ENCODE results near the gene LBP. TPM values are rescaled to one million over a fixed set of nuclear protein-coding genes. Genes with fewer than 3 reads are reported as not detected.

The LBP gene
- total and polyA plus RNA-seq, 2 of the 13 experiments (the other 11 are each of a cell fraction or from before 2014, with no cell fraction given), result 0.07 to 0.20 TPM

DNA sequence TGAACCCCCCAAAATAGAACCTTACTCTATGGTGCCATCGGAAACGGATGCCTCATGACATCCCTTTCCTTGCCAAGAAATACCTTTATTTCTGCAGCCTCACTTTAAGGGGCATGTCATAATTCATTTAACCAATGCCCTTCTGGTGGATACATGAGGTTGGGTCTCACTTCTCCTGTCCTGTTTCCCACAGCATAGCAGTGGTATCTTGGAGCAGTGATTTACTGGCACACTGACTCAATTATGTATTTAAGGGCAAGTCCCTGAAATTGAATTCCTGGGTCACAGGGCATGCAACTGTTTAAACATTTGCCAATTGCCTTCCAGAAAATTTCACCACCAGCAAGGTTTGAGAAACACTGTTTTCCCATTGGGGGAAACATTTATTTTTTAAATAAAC is 639 bp upstream of the LBP start:
- Histone ChIP-seq H3K9ac (ENCODE audit: insufficient read depth, low read depth, low read length) (no peak overlapping the region), H3K9me3 (ENCODE audit: low read length) (no peaks in the 10 kb centered on the region), H3K4me3 (replicated peaks in 1 of 3; ENCODE audit: insufficient read depth in 1 of 3, low read depth in 2 of 3, low read length in 3 of 3) (no peak overlapping the region), H3K4me2 (ENCODE audit: low read depth, low read length) (no peak overlapping the region), H4K20me1 (ENCODE audit: insufficient read depth, low read length) (no peaks in the 10 kb centered on the region), H3K27ac (ENCODE audit: extremely low read length, insufficient read depth, low read length) (no peak overlapping the region), H3K79me2 (ENCODE audit: insufficient read depth, low read length) (no peaks in the 10 kb centered on the region), H3K36me3 (replicated peaks in 1 of 2; ENCODE audit: control insufficient read depth in 1 of 2, insufficient read depth in 2 of 2, low read length in 2 of 2) (no peaks in the 10 kb centered on the region), H3K4me1 (ENCODE audit: insufficient read depth, low read length) (peaks cover 35% of the 10 kb centered on the region), H3K27me3 (ENCODE audit: control insufficient read depth in 1 of 2, insufficient read depth in 2 of 2, low read length in 2 of 2) (peaks cover 0 to 1% of the 10 kb centered on the region in 2 experiments; a peak in 1 of 5 replicates), H2AFZ (ENCODE audit: low read length) (no peak overlapping the region)
- ChIA-PET POLR2A (no interaction called here), CTCF (ENCODE audit: low intra/inter-chr PET ratio, low total read pairs) (no interaction called here)
- 32% methylated on average over 2 of the region's 2 CpGs for WGBS (ENCODE audit: low lambda C conversion rate)
- in situ Hi-C loops (cut with HindIII; ENCODE audit: extremely low pct_ligation_motif_present, low pct_unique_long_range_greater_than_20kb) (no loop called here), intact Hi-C loops (cut with micrococcal nuclease; ENCODE audit: unreplicated experiment) (no loop called here)
- FAIRE-seq (no peak), ATAC-seq (no peak; the same call in 2 of the 3 replicates), DNase-seq (ENCODE audit: low spot score) (peak; percentile 50)
- no TSS peak for BruUV-seq (replicated peaks)
- TF ChIP-seq FOSL2 (CRISPR knock-in tag; IDR thresholded peaks at IDR 0.05), result peak; percentile 76
- TF ChIP-seq GFI1 (CRISPR knock-in tag; IDR thresholded peaks at IDR 0.05; ENCODE audit: borderline replicate concordance), result peak; percentile 86
- TF ChIP-seq, protein P1, sequence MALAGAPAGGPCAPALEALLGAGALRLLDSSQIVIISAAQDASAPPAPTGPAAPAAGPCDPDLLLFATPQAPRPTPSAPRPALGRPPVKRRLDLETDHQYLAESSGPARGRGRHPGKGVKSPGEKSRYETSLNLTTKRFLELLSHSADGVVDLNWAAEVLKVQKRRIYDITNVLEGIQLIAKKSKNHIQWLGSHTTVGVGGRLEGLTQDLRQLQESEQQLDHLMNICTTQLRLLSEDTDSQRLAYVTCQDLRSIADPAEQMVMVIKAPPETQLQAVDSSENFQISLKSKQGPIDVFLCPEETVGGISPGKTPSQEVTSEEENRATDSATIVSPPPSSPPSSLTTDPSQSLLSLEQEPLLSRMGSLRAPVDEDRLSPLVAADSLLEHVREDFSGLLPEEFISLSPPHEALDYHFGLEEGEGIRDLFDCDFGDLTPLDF (CRISPR knock-in tag; IDR thresholded peaks at IDR 0.05), result no peak
- TF ChIP-seq ADNP (CRISPR knock-in tag; IDR thresholded peaks at IDR 0.05), result no peak
- peak; percentile 47 for TF ChIP-seq BCL6 (CRISPR knock-in tag; IDR thresholded peaks at IDR 0.05)
- no peak for TF ChIP-seq CHD2 (IDR thresholded peaks at IDR 0.05; ENCODE audit: low read depth, low read length)
- TF ChIP-seq HMG20A (CRISPR knock-in tag; IDR thresholded peaks at IDR 0.05; ENCODE audit: borderline replicate concordance), result peak; percentile 34; the same call in 1 of the 2 replicates
- peak; percentile 62; the same call in 1 of the 2 replicates for TF ChIP-seq CEBPB (IDR thresholded peaks at IDR 0.05; ENCODE audit: borderline replicate concordance, low read depth, low read length)
- TF ChIP-seq, protein P2, sequence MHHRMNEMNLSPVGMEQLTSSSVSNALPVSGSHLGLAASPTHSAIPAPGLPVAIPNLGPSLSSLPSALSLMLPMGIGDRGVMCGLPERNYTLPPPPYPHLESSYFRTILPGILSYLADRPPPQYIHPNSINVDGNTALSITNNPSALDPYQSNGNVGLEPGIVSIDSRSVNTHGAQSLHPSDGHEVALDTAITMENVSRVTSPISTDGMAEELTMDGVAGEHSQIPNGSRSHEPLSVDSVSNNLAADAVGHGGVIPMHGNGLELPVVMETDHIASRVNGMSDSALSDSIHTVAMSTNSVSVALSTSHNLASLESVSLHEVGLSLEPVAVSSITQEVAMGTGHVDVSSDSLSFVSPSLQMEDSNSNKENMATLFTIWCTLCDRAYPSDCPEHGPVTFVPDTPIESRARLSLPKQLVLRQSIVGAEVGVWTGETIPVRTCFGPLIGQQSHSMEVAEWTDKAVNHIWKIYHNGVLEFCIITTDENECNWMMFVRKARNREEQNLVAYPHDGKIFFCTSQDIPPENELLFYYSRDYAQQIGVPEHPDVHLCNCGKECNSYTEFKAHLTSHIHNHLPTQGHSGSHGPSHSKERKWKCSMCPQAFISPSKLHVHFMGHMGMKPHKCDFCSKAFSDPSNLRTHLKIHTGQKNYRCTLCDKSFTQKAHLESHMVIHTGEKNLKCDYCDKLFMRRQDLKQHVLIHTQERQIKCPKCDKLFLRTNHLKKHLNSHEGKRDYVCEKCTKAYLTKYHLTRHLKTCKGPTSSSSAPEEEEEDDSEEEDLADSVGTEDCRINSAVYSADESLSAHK (CRISPR knock-in tag; IDR thresholded peaks at IDR 0.05; ENCODE audit: borderline replicate concordance), result no peak
- no peak for TF ChIP-seq ZNF329 (CRISPR knock-in tag; IDR thresholded peaks at IDR 0.05; ENCODE audit: low read depth)
- TF ChIP-seq PHF21A (CRISPR knock-in tag; IDR thresholded peaks at IDR 0.05), result 0 out of 2 replicates have a peak, but pooled peaks have one; percentile 42
- no peak for TF ChIP-seq FIP1L1 (IDR thresholded peaks at IDR 0.05; ENCODE audit: borderline replicate concordance, insufficient read depth, low read depth, low read length)
- TF ChIP-seq CBX1 (IDR thresholded peaks at IDR 0.05; ENCODE audit: low read depth), result no peak
- TF ChIP-seq ZNF549 (CRISPR knock-in tag; IDR thresholded peaks at IDR 0.05), result no peak
- TF ChIP-seq HMG20B (CRISPR knock-in tag; conservative IDR thresholded peaks at IDR 0.05), result peak; percentile 68; the same call in 1 of the 2 replicates
- TF ChIP-seq, protein P3, sequence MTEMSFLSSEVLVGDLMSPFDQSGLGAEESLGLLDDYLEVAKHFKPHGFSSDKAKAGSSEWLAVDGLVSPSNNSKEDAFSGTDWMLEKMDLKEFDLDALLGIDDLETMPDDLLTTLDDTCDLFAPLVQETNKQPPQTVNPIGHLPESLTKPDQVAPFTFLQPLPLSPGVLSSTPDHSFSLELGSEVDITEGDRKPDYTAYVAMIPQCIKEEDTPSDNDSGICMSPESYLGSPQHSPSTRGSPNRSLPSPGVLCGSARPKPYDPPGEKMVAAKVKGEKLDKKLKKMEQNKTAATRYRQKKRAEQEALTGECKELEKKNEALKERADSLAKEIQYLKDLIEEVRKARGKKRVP (CRISPR knock-in tag; IDR thresholded peaks at IDR 0.05), result peak in 1 of 2 experiments; percentile 54; a peak in 2 of 4 replicates
